Limb (tissue), 2 donors: Measurements from ENCODE around the gene KIF16B.
"Not testable (repeated sequence)": the region's sequence is repeated elsewhere in the genome, so short reads cannot be mapped to it uniquely, and the experiment has no call there.

ENCODE experiments used
- DNase-seq, 2 donors: peaks; one replicate each; pipeline ENCODE4 v3.0.0-alpha.2; 2016; ENCODE audit errors: extremely low spot score in 2 of 2

The KIF16B gene

DNA sequence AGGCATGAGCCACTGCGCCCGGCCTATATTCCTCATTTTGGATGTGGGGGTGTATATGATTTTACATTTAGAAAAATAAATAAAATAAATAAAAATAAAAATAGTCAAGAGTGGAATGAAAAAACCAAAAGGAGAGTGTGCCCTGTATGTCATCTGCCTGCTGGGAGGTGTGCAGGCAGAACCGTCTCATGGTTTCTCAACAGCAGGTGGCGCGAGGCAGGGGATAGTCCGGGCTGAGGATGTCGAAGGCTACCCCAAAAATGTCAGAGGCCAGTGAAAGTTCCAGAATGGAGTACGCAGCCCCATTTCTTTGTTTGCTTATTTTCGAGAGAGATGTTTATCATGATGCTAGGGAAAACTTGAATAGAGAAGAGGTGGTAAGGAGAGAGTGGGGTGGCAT, 16.4 kb upstream of the KIF16B start:
- DNase-seq, result no peak

DNA sequence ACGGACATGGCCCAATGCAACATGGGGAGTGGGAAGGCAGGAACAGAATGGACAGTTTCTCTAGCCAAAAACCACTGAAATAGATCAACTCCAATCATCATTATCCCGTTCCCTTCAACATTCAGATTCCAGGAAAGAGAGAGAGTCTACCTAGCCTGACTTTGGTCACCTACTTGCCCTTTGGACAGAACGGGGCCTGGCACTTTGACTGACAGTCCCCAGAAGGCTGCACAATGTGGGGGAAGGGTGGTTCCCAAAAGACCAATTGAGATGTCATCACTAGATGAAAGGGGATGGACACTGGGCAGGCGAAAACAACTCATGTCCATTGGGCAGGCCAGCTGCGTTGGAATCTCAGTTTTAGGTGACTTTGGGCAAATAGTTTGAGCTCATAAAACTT, 15.0 kb upstream of the KIF16B start:
- no peak for DNase-seq

DNA sequence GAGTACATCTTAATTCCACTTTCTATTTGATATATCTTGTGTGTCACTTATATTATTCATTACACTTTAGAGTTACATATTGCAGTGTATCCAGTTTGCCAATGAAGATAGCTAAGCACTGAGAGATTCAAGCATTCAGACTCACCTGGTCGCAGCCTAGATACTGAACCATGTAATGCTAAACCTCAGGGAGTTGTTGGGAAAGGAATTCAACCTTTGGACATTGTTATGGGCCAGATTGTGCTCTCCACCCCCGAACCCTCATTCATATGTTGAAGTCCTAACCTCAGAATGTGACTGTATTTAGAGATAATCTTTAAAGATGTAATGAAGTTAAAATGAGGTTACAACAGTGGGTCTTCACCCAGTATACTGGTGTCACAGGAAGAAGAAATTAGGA, 13.8 kb upstream of the KIF16B start:
- no peak for DNase-seq

DNA sequence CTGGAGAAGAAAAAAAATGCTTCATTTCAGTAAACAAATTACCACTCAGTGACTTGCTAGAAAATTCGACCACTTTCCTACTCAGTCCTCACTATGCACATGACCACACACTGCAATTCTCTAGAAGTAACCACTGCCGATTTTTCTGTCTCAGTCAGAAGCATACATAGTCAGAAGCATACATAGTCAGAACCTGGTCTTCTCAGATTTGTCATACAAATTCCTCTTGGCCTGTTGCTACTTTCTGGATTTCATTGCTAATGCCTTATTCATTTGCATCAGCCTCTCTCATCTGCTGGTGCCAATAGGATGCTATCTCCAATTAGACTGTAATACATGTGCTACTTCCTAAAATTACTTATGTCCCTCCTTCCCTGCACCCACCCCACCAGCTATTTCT, 10.2 kb upstream of the KIF16B start:
- no peak for DNase-seq

DNA sequence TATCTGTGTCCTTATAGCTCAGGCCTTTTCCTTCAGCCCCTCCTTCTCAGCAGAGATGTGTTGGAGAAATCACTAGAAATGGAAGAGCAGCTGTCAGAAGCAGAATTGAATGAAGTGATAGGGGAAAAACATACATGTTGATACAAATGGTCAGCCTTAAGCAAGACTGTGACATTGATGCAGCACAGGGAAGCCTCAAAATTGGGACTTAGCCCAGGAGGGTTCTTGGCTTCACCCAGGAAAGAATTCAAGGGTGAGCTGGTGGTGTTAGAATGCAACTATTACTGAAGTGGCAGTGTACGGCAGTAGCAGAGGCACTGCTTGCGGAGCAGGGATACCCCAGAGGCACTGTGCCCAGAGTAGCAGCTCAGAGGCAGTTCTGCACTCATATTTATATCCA, 8.0 kb upstream of the KIF16B start:
- DNase-seq, result no peak

DNA sequence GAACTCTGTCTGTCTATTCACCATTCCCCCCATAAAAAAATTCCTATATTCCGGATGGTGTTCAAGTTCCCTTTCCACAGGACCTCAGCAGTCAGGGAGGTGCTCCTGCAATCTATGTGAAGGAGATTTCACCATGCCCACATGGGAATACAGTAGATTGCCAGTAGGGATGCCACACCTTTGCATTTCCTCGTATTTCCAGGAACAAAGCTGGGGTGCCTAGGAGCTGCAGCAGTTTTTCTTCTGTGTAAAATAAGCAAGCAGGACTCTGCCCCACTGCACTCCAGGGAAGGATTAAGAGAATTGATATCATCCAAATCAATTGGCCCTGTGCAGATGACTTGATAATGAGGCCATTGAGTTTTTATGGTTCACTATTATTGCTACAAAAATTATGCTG, 7.4 kb upstream of the KIF16B start:
- DNase-seq, result no peak

DNA sequence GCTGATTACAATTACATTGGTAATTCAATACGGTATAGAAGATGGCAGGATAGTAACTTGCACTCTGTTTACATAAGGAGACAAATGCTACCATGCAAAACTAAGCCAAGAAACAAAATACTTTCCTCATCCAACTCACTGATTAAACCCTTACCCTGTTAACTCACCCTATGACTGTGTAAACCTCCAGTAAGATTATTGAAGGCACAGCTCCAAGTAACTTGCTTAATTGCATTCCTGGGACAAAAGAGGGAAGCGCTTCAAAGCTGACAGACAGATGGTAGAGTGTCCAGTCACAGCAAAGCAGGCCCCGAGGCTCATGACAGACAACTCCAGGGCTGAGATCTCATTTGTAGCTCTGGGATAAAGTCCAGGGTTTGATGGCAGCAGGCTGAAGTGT, 6.9 kb upstream of the KIF16B start:
- DNase-seq, result peak in 1 of 2 donors; percentile 46

DNA sequence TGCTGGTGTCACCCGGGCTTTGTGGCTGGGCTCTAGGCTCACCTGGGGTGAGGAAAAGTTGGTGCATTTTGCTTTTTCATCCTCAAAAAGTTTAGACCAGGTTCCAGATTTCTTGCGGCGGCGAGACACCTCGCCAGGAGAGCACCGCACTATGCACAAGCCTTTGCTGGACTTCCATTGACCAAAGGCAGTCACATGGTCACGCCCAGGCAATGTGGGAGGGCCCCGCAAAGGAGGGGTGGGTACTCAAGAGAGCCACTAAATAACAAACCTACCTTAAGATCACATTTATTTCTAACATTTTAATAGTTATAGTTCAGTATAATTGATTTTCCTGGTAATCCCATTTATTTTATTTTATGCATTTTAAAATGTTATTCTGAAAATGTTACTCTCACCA, 3.0 kb upstream of the KIF16B start:
- no peak for DNase-seq

DNA sequence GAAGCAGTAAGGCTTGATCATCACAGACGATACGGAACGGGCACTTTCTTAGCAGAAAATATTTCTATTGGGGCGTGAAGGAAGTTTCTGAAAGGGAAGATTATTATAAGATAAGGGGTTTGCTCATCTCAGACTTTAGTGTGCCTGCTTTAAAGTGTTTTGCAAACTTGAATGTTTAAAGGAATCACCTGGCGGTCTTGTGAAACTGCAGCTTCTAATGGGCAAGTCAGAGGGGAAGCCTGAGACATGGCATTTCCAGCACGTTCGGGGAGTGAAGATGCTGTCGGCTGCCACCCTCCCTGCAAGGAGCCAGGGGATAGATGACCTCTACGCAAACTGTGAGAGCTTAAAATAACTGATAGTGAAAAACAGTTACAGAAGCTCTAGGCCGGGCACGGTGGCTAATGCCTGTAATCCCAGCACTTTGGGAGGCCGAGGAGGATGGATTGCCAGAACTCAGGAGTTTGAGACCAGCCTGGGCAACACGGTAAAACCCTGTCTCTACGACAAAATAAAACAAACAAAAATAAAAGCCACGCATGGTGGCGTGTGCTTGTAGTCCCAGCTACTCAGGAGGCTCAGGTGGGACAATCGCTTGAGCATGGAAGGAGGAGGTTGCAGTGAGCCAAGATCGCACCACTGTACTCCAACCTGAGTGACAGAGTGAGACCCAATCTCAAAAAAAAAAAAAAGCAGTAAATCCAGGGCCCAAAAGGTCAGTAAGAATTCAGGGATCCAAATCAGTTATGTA, 2.3 kb upstream of the KIF16B start:
- no peak for DNase-seq

DNA sequence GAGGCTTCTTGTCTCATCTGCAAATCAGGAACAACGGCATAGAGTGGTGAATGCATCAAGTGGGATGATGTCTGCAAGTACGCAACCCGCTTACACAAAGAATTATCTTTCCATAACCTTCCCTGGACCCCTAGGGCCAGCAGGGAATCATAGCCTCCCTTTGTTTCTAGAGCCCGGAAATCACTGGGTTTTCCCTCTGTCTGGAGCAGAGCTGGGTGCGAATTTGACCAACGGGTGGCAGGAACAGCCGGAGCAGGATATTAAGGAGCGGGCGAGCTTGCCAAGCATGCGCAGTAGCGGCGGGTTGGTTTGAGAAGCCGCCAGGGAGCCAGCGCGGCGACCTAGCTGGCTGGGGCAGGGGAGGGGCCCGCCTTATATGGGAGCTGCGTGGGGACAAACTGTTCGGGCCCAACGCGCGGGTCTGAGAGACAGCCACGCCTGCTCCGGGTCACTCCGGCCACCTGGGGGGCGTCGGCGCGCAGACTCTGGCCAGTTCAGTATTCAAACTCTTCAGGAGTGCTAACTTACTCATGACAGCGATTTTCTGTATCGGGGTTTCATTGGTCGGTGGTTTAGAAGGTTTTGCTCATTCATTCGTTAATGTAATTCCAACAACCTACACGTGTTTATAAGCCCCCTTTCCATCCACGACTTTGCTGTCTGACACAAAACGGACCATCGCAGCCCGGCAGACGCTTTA, 1.6 kb upstream of the KIF16B start:
- DNase-seq, result peak; percentile 80 to 85

DNA sequence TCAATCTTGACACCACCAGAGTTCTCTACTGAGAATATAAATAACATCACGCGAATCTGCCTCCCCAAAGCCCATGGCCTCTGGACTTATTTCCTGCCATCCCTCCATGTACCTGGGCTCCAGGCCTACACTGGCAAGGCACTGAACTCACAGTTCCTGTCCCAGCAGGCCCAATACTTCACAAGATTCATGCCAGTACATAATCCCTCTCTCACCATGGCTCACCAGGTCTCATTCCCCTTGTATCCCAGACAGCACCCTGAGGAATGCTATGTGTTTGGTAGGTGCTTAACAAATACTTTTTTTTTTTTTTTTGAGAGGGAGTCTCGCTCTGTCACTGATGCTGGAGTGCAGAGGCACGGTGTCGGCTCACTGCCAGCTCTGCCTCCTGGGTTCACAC, 1.9 kb downstream of the KIF16B start:
- no peak for DNase-seq

DNA sequence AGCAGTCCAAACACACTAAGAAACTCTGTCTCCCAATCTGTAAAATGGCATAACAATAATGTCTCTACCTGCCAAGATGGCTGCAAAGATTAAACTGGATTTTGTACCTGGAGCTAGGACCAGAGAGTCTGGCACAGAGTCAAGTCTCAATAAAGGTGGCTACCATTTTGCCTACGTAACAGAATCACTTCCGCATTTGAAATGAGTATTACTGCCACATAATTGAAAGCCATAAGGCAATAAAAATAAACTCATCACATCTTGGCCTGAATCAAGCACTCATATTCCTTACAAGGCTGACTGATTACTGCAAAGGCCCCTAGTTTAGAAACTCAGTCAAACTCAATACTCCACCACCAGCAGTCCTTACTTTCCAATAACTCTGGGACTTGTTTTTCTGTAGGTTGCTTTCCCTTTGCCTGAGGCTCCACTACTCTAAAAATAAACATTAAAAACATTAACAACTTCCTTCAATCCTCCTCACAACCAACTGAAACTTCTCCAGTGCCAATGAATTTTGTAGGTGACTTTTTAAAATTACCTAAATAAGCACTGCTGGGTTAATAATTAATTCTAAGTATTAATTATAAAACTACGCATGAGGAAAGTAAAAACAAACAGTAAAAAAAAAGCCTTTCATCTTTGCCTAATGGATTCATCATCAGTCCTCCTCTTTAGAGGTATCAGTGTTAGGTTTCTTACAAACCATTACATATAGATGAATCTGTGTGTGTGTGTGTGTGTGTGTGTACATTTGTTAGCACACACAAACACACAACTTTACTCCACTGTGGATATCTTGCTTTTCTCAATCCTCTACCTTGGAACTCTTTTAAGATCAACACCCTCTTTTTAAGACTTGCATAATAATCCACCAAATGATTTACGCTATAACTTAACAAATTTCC, 3.7 kb downstream of the KIF16B start:
- no peak for DNase-seq

DNA sequence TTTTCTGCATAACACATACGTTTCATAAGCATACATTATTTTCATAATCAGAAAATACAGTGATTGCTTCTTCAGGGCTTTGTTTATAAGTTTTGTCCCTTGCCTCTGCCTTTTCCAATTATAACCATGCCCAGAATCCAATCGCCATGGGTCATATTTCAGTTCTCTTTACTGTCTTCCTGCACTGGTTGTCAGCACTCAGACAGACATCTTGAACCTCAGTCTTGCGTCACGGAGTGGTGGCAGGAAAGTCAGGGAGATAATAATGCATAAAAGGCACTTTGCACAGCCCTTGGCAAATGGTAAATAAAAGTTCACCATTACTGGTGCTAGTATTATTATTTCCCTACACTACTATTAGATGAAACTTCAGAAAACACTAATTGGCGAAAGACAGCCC, 7.2 kb downstream of the KIF16B start:
- no peak for DNase-seq

DNA sequence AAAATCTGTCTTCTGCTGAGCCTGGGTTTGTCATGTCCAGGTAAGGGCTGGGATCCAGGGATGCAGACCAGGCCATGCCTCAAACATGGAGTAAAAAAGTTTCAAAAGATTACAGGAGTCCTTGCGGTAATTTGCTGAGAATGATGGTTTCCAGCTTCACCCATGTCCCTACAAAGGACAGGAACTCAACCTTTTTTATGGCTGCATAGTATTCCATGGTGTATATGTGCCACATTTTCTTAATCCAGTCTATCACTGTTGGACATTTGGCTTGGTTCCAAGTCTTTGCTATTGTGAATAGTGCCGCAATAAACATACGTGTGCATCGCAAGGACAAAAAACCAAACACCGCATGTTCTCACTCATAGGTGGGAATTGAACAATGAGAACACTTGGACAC, 9.2 kb downstream of the KIF16B start:
- DNase-seq, result not testable (repeated sequence)

DNA sequence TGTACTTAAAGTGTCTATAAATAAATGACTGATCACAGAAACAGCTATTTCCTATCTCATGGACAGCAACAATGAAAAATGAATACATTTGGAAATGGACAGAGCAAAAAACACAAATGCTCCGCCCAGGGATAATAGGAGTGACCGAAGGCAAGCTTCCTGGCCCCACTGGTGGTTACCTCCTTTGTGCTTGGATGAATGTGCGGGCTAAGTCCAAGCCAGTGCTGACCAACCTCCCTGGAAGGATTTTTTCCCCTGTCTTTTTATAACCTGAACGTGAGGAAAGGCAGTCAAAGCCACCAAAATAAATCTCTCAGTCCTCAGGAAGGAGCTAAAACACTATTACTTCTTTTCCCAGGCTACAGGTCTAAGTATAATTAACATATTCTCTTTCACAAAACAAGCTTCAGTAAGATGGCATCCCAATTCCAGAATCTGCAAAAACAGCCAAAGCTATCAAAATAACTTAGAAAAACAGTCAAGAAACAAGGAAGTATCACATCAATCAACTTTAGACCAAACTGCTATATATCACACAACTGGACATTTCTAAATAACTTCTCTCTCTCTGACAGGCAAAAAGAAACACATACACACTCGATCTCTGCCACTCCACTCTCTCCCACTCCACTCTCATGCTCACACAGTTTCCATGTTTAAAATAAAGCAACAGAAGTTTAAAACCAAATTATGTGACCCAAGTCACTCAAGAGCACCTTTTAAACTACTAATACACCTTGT, 10.0 kb downstream of the KIF16B start:
- DNase-seq, result no peak

DNA sequence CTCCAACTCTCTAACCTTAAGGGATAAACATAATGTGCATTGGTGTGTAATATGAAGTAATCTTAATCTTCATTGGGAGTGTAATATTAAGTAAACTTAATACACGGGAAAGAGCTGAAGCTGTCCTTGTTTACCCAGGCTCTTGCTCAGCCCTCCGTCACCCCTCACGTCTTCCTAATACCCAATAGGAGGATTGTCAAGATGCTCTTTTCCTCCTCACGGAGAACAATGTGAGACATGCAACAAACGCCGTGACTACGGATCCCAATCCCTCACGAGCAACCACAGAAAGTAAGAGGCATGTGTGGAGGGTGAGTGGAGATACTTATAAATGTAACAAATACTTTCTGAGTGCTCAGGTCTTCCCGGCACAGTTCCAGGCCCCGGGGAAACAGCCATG, 11.0 kb downstream of the KIF16B start:
- no peak for DNase-seq

DNA sequence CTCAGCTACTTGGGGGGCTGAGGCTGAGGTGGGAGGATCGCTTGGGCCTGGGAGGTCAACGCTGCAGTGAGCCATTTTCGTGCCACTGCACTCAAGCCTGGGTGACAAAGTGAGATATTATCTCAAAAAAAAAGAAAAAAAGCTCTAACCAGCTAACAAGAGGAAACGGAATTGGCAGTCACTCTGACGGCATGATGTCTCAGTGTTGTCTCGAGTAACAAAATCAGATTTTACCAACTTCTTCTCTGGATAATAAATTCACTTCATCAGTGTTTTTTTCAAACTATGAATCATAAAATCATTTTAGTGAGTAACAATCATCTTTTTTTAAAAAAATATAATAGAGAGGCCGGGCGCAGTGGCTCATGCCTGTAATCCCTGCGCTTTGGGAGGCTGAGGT, 12.6 kb downstream of the KIF16B start:
- DNase-seq, result no peak

DNA sequence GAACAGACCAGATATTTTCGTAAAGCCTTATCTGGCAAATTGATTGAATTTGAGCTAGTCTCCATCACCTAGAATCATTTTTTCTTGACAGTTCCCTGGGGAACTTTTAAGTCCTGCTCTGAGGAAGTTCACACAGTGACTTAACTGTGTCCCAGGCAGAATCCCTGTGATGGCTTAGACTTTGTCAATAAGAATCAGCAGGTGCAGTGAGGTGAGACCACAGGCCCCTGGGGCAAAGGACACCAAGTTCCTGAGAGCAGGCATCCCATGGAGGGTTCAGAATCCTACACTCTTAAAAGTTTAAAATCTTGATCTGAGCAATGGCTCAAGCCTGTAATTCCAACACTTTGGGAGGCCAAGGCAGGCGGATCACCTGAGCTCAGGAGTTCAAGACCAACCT, 13.0 kb downstream of the KIF16B start:
- DNase-seq, result no peak

DNA sequence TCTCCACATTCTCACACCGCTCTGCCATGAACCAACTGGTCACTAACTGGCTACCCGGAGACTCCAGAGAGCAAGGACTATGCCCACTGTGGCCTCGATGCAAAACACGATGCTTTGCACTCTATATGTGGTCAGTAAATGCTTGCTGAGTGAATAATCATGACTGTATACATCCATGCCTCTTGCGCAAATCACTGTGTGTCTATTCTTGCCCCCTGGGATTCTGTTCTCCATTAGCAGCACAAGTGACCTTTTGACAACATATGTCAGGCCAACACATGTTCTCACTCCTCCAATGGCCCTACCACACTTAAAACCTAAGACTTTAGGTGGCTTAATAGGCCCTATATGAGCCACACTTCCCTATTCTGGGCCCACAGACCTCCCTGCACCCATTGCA, 16.9 kb downstream of the KIF16B start:
- DNase-seq, result no peak

DNA sequence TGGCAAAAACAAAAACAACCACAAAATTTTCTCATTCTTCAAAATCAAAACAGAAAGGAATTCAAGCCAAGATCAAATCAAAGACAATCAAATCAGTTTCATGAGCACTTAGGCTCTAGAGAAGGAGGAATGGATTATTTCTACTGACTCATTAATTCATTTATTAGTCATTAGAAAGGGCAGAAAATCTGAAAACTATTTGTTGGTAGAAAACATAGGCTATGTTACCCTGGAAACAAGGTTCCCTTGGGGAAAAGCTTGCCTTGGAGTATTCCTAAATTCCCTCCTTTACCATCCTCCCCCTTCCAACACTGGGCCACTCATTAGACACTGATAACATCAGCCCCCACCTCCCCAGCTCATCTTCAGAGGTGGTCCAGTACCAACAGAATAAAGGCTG, 17.5 kb downstream of the KIF16B start:
- no peak for DNase-seq

DNA sequence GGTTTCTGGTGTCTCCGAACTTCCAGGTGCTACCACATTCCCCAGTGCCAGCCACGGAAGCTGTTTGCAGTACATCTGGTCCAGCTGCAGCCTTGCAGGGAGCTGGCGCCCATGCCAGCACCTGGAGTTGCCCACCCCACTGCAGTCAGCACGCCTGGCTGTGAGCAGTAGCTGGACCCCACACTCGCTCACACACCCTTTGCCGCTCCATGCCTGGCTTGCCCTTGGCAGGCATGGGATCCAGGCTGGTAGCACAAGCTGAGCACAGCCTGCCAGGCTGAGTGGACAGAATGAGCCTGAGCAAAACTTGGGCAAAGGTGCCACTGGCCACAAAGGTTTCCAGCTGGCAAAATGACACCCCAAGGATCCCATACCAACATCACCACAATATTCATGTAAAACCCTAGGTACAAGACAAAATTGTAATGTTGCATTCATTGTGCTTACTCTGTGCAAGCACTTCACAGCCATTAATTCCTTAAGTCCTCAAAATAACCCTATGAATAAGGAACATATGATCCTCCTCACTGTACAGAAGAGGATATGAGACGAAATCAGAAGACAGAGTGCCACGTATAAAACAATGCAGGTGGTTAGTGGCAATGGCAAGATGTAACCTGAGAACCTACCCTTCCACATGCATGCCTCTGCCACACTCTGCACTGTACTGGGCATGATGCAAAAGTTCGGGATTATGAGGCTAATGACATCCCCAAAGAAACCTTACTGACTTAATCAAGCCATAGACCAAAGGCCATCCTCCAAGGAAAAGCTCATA, 18.3 kb downstream of the KIF16B start:
- no peak for DNase-seq
